ENCODE results near the gene TSPEAR.
"Not testable (repeated sequence)": the region's sequence is repeated elsewhere in the genome, so short reads cannot be mapped to it uniquely, and the experiment has no call there.

Gene TSPEAR

DNA sequence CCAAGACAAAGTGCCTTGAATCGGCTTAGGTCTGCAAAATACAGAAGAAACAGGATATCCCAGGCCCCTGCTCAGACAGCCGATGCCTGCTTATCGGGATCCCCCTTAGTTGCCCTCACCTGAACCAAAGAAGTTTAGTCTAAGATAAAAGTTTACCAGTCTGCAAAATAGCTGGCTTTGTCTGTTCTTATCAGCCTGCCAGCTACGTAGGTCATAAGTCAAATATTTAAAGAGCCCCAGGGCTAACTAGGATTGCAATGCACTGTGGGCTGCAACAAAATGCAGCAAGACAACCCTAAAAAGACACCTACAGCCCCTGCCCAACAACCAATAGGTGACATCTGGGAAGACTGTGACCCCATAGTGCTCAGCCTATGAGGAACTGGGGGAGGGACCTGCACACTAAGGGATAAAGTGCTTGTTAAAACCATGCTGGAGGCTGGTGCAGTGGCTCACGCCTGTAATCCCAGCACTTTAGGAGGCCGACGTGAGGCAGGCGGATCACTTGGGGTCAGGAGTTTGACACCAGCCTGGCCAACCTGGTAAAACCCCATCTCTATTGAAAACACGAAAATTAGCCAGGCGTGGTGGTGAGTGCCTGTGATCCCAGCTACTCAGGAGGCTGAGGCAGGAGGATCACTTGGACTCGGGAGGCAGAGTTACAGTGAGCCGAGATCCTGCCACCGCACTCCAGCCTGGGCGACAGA, 228.6 kb downstream of the TSPEAR start:
- H3K27ac ChIP-seq = peak overlapping the region; percentile 22; the same call in 1 of the 2 replicates
- TF ChIP-seq, protein P1, sequence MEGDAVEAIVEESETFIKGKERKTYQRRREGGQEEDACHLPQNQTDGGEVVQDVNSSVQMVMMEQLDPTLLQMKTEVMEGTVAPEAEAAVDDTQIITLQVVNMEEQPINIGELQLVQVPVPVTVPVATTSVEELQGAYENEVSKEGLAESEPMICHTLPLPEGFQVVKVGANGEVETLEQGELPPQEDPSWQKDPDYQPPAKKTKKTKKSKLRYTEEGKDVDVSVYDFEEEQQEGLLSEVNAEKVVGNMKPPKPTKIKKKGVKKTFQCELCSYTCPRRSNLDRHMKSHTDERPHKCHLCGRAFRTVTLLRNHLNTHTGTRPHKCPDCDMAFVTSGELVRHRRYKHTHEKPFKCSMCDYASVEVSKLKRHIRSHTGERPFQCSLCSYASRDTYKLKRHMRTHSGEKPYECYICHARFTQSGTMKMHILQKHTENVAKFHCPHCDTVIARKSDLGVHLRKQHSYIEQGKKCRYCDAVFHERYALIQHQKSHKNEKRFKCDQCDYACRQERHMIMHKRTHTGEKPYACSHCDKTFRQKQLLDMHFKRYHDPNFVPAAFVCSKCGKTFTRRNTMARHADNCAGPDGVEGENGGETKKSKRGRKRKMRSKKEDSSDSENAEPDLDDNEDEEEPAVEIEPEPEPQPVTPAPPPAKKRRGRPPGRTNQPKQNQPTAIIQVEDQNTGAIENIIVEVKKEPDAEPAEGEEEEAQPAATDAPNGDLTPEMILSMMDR (conservative IDR thresholded peaks at IDR 0.05) = no peak

DNA sequence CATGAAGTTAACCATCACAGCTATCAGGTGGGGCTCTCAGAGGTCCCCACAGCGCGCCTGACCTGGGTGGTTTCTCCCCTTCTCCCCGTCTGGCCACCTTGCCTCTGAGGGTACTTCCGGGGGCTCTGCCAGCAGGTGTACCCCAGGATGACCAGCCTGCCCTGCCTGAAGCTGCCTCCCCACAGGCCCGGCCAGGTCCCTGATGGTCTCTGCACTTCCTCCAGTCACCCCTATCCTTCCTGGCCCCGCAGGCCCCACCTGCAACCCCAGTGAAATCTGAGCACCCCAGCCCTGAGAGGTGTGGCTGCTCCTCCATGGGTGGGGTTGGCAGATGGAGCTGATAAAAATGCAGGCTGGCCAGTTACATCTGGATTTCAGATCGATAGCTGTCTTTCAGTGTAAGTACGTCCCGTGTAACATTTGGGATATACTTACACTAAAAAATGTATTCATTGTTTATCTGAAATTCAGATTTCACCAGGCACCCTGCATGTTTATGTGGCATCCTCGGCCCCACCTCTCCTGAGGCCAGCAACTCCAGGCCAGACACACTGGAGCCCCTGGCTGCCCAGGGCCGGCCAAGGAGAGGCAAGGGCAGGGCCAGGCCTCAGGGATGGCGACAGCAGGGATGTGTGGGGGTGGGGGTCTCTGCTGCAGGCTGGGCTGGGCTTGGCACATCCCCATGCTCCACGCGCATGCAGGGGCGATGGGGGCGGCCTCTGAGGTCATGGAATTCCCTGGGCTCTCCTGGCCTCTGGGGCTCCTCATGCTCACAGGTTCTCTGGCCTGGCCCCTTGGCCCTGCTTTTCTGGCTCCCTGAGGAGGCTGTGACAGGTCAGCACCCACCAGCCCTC, 230.9 kb downstream of the TSPEAR start:
- H3K27ac ChIP-seq = no peak overlapping the region
- TF ChIP-seq, protein P1 (conservative IDR thresholded peaks at IDR 0.05) = no peak

DNA sequence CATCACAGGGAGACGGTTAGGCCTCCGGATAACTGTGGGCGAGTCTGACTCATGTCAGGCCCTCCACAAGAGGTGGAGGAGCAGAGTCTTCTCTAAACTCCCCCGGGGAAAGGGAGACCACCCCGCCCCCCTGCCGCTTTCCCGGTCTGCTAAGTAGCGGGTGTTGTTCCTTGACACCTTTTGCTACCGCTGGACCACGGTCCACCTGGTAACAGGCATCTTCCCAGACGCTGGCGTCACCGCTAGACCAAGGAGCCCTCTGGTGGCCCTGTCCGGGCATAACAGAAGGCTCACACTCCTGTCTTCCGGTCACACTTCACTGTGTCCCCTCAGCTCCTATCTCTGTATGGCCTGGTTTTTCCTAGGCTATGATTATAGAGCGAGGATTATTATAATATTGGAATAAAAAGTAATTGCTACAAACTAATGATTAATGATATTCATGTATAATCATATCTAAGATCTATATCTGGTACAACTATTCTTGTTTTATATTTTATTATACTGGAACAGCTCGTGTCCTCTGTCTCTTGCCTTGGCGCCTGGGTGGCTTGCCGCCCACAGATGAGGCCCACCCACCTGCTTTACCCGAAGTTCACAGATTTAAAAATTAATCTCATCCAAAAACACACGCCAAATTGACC, 231.7 kb downstream of the TSPEAR start:
- TF ChIP-seq, protein P1 (conservative IDR thresholded peaks at IDR 0.05) = peak; percentile 95
- not testable (repeated sequence) for H3K27ac ChIP-seq

DNA sequence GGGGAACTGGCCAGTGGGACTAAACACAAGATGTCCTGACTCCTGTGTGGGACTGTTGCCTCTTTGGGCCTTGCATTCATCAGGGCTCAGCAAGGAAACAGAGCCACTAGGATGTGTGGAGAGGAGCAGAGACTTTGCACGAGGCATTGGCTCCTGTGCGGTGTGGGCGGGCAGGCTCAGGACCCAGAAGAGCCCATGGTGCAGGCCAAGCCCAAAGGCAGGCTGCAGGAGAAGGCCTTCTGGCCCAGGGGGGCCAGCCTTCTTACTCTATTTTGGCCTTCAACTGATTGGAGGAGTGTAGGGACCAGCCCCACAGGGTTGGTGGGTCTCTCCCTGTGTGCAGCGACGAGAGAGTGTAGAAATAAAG, 232.6 kb downstream of the TSPEAR start:
- no peak overlapping the region for H3K27ac ChIP-seq
- TF ChIP-seq, protein P1 (conservative IDR thresholded peaks at IDR 0.05) = no peak

DNA sequence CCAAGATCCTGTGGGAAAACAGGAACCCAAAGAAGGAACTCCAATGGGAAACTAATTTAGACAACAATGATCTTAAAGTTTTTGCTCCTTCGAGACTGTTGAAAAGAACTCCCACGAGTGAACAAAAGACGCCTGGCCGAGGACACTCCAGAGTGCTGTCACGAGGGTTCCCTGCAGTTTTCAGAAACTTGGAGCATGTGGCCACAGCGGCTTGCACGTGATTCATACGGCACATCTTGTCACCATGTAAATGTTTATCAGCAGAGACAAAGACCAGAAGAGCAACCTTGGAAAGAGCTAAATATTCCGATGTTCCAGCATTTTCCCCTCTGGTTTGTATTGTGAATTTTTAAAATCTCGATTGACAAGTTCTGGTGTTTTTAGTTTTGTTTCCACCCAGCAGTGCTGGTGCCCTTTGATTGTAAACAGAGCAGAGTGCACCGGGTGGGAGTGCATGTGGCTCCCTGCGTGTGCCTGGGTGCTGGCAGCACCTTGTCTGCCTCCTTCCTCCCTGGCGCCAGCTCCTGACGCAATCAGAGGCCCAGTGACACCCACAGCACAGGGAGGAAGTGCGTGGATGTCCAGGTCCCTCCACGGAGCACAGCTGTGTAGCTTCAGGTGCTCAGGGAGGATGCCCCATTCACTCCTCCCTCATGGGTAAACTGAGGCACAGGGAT, 233.1 kb downstream of the TSPEAR start:
- no peak overlapping the region for H3K27ac ChIP-seq
- TF ChIP-seq, protein P1 (conservative IDR thresholded peaks at IDR 0.05) = no peak

DNA sequence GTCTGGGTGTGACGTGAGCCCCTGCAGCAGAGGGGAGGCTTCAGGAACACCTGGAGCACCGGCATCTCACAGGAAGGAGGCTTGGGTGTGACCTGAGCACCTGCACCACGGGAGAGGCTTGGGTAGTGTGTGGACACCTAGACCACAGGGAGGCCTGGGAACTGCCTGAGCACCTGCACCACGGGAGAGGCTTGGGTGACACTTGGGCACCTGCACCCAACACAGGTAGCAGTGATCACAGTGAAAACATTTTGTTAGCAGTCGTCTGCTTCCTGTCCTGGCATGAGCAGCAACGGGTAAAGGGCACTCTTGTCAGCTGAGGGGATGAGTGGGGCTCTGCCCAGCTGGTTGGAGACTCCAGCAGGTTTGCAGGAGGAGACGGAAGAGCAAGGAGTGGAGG, 233.7 kb downstream of the TSPEAR start:
- TF ChIP-seq, protein P1 (conservative IDR thresholded peaks at IDR 0.05) = no peak
- no peak overlapping the region for H3K27ac ChIP-seq

DNA sequence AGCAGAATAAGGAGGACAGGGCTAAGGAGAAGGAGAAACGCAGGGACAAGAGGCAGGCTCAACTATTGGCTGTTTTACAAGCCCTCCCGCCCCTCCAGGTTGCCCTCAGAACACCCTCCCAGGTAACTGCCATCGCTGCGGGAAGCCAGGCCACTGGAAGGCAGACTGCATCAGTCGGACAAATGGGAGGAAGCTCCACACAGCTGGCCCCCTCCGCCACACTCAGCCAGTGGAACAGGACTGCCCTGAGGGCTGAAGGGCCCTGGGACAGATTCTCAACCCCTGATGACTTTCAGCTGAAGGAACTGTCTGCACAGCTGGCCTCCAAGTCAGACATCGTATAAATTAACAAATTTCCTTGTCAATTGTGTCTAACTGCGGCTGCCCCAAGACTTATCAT, 234.2 kb downstream of the TSPEAR start:
- H3K27ac ChIP-seq = no peak overlapping the region
- TF ChIP-seq, protein P1 (conservative IDR thresholded peaks at IDR 0.05) = no peak
